Panc1 (cell line): Measurements from ENCODE around the gene CCDC180. TPM values are rescaled to one million over a fixed set of nuclear protein-coding genes. Genes with fewer than 3 reads are reported as not detected.

Source experiments
- ATAC-seq: fragments of 200-7000 bp; cut with Tn5 transposase; 2 replicates; pipeline ENCODE4 v1.9.1; 2020; ENCODE audit warnings: mild to moderate bottlenecking, moderate library complexity
- BruUV-seq: library from RNA; stranded (reverse); fragments of 400-500 nt; replicated peaks from 2 replicates; lab custom pipeline; 2021; lab: Mats Ljungman, UMichigan
- CTCF ChIA-PET: fragments of 300-600 bp; sonication (Branson Sonifier 250); formaldehyde crosslinking; loops from one replicate; lab custom pipeline; 2022; ENCODE audit warnings: antibody characterized with exemption; lab: Charles Lee
- POLR2A ChIA-PET: fragments of 300-600 bp; sonication (Branson Sonifier 250); formaldehyde crosslinking; loops from one replicate; lab custom pipeline; 2022; ENCODE audit warnings: antibody characterized with exemption; lab: Charles Lee
- DNase-seq: peaks from one replicate; pipeline ENCODE4 v3.0.0-alpha.2; 2010; ENCODE audit warnings: low read depth, low spot score
- H3K27ac ChIP-seq: 2 replicates; pipeline ENCODE4 v1.5.1; 2011; ENCODE audit warnings: mild to moderate bottlenecking, low read length, inconsistent platforms
- H3K27me3 ChIP-seq: fragments of 200-500 bp; sonication (Bioruptor generic); 2 replicates; pipeline ENCODE4 v1.6.0; 2014; ENCODE audit warnings: low read length, inconsistent platforms; ENCODE audit not compliant: control insufficient read depth, insufficient read depth
- H3K36me3 ChIP-seq: fragments of 200-500 bp; sonication (Bioruptor generic); 2 replicates; pipeline ENCODE4 v1.5.1; 2014; ENCODE audit warnings: inconsistent platforms, mild to moderate bottlenecking, low read length, moderate library complexity; ENCODE audit not compliant: control insufficient read depth, insufficient read depth
- H3K4me1 ChIP-seq: 2 replicates; pipeline ENCODE4 v1.5.1; 2011; ENCODE audit warnings: inconsistent platforms, mild to moderate bottlenecking, low read length, moderate library complexity; ENCODE audit not compliant: control insufficient read depth, insufficient read depth
- H3K4me3 ChIP-seq, 2 experiments: 2 replicates each; pipeline ENCODE4 v1.5.1; 2011 to 2012; ENCODE audit warnings: low read depth in 2 of 2, low read length in 2 of 2, mild to moderate bottlenecking in 2 of 2, inconsistent platforms in 1 of 2, moderate library complexity in 1 of 2
- H3K9me3 ChIP-seq: fragments of 200-500 bp; sonication (Bioruptor generic); 2 replicates; pipeline ENCODE4 v1.5.1; 2014; ENCODE audit warnings: low read depth, mild to moderate bottlenecking, inconsistent platforms, low read length, moderate library complexity; ENCODE audit not compliant: control insufficient read depth, insufficient read depth
- POLR2AphosphoS5 ChIP-seq: IDR thresholded peaks from 2 replicates; pipeline ENCODE4 v1.6.1; 2012; ENCODE audit warnings: mild to moderate bottlenecking, low read depth, low read length, moderate library complexity
- SIN3A ChIP-seq: IDR thresholded peaks from 2 replicates; pipeline ENCODE4 v1.6.1; 2012; ENCODE audit warnings: low read depth, mild to moderate bottlenecking, low read length, moderate library complexity, borderline replicate concordance; ENCODE audit not compliant: insufficient read depth
- TCF7L2 ChIP-seq: IDR thresholded peaks from 2 replicates; pipeline ENCODE4 v1.6.1; 2011; ENCODE audit warnings: mild to moderate bottlenecking, low read depth, low read length, inconsistent platforms
- in situ Hi-C: cut with HindIII; loops from 2 replicates; pipeline ENCODE4 v1.10.0; 2016; ENCODE audit warnings: low sequenced_read_pairs, low pct_unique_long_range_greater_than_20kb
- intact Hi-C: fragments of 100-400 bp; cut with micrococcal nuclease; formaldehyde crosslinking; loops from one replicate; pipeline ENCODE4 v1.10.0; 2022; ENCODE audit not compliant: unreplicated experiment
- total RNA-seq: library from RNA; stranded (reverse); gene quantifications from one replicate; pipeline ENCODE4 v1.2.1, GENCODE V29; 2021; ENCODE audit not compliant: unreplicated experiment
- TF ChIP-seq, protein P1 (sequence below): fragments of 450-650 bp; IDR thresholded peaks from 2 replicates; pipeline ENCODE4 v1.5.1; 2017; ENCODE audit warnings: mild to moderate bottlenecking
- TF ChIP-seq, protein P2 (sequence below), 2 experiments: IDR thresholded peaks; 2 replicates each; pipeline ENCODE4 v1.6.1; 2011 to 2012; ENCODE audit warnings: low read depth in 2 of 2, control low read depth in 1 of 2, low read length in 1 of 2, mild to moderate bottlenecking in 1 of 2, moderate library complexity in 1 of 2; ENCODE audit not compliant: insufficient read depth in 1 of 2

CCDC180 gene
- total RNA-seq, 1 experiment from 2014 or later = 2.9 TPM

DNA sequence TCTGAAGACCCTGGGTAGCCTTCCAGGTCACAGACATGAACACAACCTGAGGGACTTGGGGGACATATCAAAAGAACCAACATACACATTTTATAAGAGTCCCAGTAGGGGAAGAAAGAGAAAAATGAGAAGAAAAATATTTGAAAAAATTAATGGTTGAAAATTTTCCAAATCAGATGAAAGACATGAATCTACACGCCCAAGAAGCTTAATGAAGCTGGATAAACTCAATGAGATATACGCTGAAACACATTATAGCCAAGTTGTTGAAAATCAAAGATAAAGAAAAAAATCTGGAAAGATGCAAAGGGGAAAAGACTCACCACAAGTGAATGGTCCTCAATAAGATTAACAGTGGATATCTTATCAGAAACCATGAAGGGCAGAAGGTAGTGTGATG is 9.6 kb upstream of the CCDC180 start:
- no peak for ATAC-seq
- POLR2A ChIA-PET = no interaction called here
- CTCF ChIA-PET = interaction anchor here (0.6 kb wide), 1 partner anchor 28 kb away, joined by 6 read pairs; no protein-coding TSS in a partner anchor

DNA sequence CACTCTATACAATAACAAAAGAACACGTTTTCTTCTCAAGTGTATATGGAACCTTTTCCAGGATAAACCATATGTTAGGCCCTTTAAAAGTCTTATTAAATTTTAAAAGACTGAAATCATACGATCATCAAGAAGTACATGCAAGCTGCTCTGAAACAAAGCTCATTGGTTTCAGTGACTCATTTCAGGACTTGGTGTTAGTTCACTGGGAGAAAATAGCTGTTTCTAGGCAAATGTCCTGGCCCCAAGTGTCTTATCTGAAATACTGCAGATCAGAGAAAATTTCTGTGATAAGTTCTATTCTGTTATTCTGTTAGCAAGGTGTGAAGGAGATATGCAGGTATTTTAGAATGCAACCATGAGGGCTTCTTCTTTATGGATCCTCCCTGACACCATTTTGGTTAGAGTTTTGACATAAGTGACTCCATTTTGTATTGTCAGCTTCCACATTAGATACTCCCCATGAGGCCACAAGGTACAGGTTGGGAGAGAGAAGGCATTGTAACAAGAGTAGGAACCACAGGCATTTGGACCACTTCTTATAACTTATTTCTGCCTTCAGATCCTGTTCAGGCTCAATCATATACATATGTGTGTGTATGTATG is 7.5 kb upstream of the CCDC180 start:
- in situ Hi-C loops = no loop called here
- CTCF ChIA-PET = no interaction called here
- DNase-seq (no peak), ATAC-seq (no peak)
- no peaks in the 10 kb centered on the region for H3K36me3 ChIP-seq
- intact Hi-C loops = no loop called here
- no peak overlapping the region for H3K27ac ChIP-seq
- H3K4me1 ChIP-seq = no peaks in the 10 kb centered on the region
- no peaks in the 10 kb centered on the region for H3K27me3 ChIP-seq
- POLR2A ChIA-PET = no interaction called here
- BruUV-seq = no TSS peak
- H3K4me3 ChIP-seq = no peak overlapping the region
- TF ChIP-seq TCF7L2 (no peak), POLR2AphosphoS5 (no peak), SIN3A (no peak)
- TF ChIP-seq, protein P1, sequence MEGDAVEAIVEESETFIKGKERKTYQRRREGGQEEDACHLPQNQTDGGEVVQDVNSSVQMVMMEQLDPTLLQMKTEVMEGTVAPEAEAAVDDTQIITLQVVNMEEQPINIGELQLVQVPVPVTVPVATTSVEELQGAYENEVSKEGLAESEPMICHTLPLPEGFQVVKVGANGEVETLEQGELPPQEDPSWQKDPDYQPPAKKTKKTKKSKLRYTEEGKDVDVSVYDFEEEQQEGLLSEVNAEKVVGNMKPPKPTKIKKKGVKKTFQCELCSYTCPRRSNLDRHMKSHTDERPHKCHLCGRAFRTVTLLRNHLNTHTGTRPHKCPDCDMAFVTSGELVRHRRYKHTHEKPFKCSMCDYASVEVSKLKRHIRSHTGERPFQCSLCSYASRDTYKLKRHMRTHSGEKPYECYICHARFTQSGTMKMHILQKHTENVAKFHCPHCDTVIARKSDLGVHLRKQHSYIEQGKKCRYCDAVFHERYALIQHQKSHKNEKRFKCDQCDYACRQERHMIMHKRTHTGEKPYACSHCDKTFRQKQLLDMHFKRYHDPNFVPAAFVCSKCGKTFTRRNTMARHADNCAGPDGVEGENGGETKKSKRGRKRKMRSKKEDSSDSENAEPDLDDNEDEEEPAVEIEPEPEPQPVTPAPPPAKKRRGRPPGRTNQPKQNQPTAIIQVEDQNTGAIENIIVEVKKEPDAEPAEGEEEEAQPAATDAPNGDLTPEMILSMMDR = no peak
- TF ChIP-seq, protein P2, sequence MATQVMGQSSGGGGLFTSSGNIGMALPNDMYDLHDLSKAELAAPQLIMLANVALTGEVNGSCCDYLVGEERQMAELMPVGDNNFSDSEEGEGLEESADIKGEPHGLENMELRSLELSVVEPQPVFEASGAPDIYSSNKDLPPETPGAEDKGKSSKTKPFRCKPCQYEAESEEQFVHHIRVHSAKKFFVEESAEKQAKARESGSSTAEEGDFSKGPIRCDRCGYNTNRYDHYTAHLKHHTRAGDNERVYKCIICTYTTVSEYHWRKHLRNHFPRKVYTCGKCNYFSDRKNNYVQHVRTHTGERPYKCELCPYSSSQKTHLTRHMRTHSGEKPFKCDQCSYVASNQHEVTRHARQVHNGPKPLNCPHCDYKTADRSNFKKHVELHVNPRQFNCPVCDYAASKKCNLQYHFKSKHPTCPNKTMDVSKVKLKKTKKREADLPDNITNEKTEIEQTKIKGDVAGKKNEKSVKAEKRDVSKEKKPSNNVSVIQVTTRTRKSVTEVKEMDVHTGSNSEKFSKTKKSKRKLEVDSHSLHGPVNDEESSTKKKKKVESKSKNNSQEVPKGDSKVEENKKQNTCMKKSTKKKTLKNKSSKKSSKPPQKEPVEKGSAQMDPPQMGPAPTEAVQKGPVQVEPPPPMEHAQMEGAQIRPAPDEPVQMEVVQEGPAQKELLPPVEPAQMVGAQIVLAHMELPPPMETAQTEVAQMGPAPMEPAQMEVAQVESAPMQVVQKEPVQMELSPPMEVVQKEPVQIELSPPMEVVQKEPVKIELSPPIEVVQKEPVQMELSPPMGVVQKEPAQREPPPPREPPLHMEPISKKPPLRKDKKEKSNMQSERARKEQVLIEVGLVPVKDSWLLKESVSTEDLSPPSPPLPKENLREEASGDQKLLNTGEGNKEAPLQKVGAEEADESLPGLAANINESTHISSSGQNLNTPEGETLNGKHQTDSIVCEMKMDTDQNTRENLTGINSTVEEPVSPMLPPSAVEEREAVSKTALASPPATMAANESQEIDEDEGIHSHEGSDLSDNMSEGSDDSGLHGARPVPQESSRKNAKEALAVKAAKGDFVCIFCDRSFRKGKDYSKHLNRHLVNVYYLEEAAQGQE (IDR thresholded peaks at IDR 0.05; ENCODE audit: insufficient read depth in 1 of 2, low read depth in 2 of 2, low read length in 1 of 2) = no peak
- peaks cover 9% of the 10 kb centered on the region; the same call in 1 of the 2 replicates for H3K9me3 ChIP-seq

More for the DNA sequence above, 9.6 kb upstream of the CCDC180 start:
- Histone ChIP-seq H3K27ac (no peak overlapping the region), H3K36me3 (no peaks in the 10 kb centered on the region), H3K9me3 (peaks cover 9% of the 10 kb centered on the region; the same call in 1 of the 2 replicates), H3K4me1 (no peaks in the 10 kb centered on the region), H3K27me3 (no peaks in the 10 kb centered on the region), H3K4me3 (no peak overlapping the region)
- BruUV-seq = no TSS peak
- DNase-seq = no peak
- intact Hi-C loops (no loop called here), in situ Hi-C loops (no loop called here)
- TF ChIP-seq, protein P1 = no peak
- TF ChIP-seq TCF7L2 = no peak
- TF ChIP-seq POLR2AphosphoS5 = no peak
- TF ChIP-seq SIN3A = no peak
- TF ChIP-seq, protein P2 (IDR thresholded peaks at IDR 0.05; ENCODE audit: insufficient read depth in 1 of 2, low read depth in 2 of 2, low read length in 1 of 2) = no peak
